ENCODE data around the gene COX20. TPM values are rescaled to one million over a fixed set of nuclear protein-coding genes. Genes with fewer than 3 reads are reported as not detected.

Gene COX20
- total and polyA plus RNA-seq, 2 of the 13 experiments (the other 11 are each of a cell fraction or from before 2014, with no cell fraction given) = 34.4 to 95.8 TPM

GRCh38 chr1:244833734-244834542 lies 1.5 kb upstream of the COX20 start (continued):
- TF ChIP-seq, protein P1, sequence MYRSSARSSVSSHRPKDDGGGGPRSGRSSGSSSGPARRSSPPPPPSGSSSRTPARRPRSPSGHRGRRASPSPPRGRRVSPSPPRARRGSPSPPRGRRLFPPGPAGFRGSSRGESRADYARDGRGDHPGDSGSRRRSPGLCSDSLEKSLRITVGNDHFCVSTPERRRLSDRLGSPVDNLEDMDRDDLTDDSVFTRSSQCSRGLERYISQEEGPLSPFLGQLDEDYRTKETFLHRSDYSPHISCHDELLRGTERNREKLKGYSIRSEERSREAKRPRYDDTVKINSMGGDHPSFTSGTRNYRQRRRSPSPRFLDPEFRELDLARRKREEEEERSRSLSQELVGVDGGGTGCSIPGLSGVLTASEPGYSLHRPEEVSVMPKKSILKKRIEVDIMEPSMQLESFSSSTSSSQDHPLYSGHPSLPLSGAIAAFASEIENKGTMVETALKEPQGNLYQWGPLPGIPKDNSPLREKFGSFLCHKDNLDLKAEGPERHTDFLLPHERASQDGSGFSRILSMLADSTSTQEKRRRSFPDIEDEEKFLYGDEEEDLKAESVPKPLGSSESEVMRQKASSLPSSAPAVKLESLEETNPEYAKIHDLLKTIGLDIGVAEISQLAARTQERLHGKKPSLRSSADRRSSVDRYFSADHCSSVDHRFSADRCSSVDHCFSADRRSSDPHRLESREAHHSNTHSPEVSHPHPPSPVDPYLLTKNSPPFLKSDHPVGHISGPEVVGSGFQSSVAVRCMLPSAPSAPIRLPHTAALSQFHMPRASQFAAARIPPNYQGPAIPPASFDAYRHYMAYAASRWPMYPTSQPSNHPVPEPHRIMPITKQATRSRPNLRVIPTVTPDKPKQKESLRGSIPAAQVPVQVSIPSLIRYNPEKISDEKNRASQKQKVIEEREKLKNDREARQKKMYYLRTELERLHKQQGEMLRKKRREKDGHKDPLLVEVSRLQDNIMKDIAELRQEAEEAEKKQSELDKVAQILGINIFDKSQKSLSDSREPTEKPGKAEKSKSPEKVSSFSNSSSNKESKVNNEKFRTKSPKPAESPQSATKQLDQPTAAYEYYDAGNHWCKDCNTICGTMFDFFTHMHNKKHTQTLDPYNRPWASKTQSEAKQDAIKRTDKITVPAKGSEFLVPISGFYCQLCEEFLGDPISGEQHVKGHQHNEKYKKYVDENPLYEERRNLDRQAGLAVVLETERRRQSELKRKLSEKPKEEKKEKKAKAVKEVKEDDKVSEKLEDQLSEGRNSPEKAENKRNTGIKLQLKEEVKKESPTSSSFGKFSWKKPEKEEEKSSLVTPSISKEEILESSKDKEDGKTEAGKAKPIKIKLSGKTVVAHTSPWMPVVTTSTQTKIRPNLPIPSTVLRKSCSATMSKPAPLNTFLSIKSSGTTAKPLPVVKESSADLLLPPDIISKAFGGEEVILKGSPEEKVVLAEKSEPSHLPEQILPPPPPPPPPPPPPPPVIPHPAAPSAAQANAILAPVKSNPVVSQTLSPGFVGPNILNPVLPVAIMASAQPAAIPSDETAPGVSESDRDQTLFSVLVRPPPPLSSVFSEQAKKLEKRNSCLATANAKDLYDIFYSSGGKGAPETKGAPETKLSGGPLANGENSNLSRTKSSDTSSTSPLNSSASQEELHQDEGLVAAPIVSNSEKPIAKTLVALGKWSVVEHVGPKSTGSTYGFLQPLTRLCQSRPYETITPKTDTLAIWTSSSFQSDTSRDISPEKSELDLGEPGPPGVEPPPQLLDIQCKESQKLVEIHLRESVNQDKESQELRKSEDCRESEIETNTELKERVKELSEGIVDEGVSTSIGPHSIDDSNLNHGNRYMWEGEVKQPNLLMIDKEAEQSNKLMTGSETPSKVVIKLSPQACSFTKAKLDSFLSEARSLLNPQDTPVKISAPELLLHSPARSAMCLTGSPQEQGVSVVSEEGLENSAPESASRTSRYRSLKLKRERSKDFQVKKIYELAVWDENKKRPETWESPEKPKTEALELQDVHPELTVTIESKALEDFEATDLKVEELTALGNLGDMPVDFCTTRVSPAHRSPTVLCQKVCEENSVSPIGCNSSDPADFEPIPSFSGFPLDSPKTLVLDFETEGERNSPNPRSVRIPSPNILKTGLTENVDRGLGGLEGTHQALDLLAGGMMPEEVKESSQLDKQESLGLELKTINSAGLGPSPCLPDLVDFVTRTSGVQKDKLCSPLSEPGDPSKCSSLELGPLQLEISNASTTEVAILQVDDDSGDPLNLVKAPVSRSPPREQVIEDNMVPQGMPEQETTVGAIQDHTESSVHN (CRISPR knock-in tag; IDR thresholded peaks at IDR 0.05) = no peak
- TF ChIP-seq ZNF337 (CRISPR knock-in tag; IDR thresholded peaks at IDR 0.05; ENCODE audit: borderline replicate concordance, low read depth) (no peak), ISL2 (CRISPR knock-in tag; IDR thresholded peaks at IDR 0.05) (peak; percentile 85; the same call in 1 of the 2 replicates), ZSCAN9 (CRISPR knock-in tag; IDR thresholded peaks at IDR 0.05; ENCODE audit: borderline replicate concordance) (no peak), ZMYM3 (CRISPR knock-in tag; IDR thresholded peaks at IDR 0.05) (peak; percentile 30; the same call in 1 of the 2 replicates), ZFP41 (CRISPR knock-in tag; IDR thresholded peaks at IDR 0.05; ENCODE audit: borderline replicate concordance) (no peak), ZNF30 (CRISPR knock-in tag; IDR thresholded peaks at IDR 0.05) (no peak), HNRNPUL1 (IDR thresholded peaks at IDR 0.05; ENCODE audit: low read depth, low read length) (no peak), SNRNP70 (IDR thresholded peaks at IDR 0.05; ENCODE audit: low read depth, low read length) (no peak), TP53 (CRISPR knock-in tag; conservative IDR thresholded peaks at IDR 0.05) (no peak), TEAD3 (CRISPR knock-in tag; optimal IDR thresholded peaks at IDR 0.05; ENCODE audit: borderline replicate concordance) (peak; percentile 75), NCOA1 (CRISPR knock-in tag; IDR thresholded peaks at IDR 0.05) (no peak), RNF219 (CRISPR knock-in tag; IDR thresholded peaks at IDR 0.05) (no peak), ZNF430 (CRISPR knock-in tag; IDR thresholded peaks at IDR 0.05) (no peak)
- TF ChIP-seq, protein P2, sequence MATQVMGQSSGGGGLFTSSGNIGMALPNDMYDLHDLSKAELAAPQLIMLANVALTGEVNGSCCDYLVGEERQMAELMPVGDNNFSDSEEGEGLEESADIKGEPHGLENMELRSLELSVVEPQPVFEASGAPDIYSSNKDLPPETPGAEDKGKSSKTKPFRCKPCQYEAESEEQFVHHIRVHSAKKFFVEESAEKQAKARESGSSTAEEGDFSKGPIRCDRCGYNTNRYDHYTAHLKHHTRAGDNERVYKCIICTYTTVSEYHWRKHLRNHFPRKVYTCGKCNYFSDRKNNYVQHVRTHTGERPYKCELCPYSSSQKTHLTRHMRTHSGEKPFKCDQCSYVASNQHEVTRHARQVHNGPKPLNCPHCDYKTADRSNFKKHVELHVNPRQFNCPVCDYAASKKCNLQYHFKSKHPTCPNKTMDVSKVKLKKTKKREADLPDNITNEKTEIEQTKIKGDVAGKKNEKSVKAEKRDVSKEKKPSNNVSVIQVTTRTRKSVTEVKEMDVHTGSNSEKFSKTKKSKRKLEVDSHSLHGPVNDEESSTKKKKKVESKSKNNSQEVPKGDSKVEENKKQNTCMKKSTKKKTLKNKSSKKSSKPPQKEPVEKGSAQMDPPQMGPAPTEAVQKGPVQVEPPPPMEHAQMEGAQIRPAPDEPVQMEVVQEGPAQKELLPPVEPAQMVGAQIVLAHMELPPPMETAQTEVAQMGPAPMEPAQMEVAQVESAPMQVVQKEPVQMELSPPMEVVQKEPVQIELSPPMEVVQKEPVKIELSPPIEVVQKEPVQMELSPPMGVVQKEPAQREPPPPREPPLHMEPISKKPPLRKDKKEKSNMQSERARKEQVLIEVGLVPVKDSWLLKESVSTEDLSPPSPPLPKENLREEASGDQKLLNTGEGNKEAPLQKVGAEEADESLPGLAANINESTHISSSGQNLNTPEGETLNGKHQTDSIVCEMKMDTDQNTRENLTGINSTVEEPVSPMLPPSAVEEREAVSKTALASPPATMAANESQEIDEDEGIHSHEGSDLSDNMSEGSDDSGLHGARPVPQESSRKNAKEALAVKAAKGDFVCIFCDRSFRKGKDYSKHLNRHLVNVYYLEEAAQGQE (IDR thresholded peaks at IDR 0.05; ENCODE audit: borderline replicate concordance in 1 of 2, low read depth in 1 of 2, low read length in 2 of 2) = peak in 1 of 2 experiments; percentile 58; a peak in 2 of 4 replicates

Measured in HepG2 (cell line).